Panc1 (cell line): Measurements from ENCODE around the gene XXYLT1.

ENCODE experiments used
- TF ChIP-seq, protein P1 (sequence below): fragments of 450-650 bp; IDR thresholded peaks from 2 replicates; pipeline ENCODE4 v1.5.1; 2017; ENCODE audit warnings: mild to moderate bottlenecking
- TF ChIP-seq, protein P2 (sequence below), 2 experiments: IDR thresholded peaks; 2 replicates each; pipeline ENCODE4 v1.6.1; 2011 to 2012; ENCODE audit warnings: low read depth in 2 of 2, control low read depth in 1 of 2, low read length in 1 of 2, mild to moderate bottlenecking in 1 of 2, moderate library complexity in 1 of 2; ENCODE audit not compliant: insufficient read depth in 1 of 2

DNA sequence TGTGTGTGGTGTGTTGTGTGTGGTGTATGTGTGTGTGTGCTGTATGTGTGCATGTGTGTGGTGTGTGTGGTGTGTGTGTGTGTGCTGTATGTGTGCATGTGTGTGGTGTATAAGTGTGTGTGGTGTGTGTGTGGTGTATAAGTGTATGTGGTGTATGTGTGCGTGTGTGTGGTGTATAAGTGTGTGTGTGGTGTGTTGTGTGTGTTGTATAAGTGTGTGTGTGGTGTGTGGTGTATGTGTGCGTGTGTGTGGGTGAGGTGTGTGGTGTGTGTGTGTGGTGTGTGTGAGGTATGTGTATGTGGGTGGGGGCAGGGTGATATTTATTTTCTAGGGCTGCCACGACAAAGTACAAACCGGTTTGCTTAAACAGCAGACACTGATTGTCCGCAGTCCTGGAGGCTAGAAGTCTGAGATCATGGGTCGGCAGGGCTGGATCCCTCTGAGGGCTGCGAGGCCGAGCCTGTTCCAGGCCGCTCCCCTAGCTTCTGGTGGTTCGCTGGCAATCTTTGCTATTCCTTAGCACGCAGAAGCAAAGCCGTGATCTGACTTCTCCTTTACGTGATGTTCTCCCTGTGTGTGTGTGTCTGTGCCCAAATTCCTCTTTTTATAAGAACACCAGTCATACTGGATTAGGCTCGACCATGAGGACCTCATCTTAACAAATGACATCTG, 160.2 kb downstream of the XXYLT1 start:
- TF ChIP-seq, protein P1, sequence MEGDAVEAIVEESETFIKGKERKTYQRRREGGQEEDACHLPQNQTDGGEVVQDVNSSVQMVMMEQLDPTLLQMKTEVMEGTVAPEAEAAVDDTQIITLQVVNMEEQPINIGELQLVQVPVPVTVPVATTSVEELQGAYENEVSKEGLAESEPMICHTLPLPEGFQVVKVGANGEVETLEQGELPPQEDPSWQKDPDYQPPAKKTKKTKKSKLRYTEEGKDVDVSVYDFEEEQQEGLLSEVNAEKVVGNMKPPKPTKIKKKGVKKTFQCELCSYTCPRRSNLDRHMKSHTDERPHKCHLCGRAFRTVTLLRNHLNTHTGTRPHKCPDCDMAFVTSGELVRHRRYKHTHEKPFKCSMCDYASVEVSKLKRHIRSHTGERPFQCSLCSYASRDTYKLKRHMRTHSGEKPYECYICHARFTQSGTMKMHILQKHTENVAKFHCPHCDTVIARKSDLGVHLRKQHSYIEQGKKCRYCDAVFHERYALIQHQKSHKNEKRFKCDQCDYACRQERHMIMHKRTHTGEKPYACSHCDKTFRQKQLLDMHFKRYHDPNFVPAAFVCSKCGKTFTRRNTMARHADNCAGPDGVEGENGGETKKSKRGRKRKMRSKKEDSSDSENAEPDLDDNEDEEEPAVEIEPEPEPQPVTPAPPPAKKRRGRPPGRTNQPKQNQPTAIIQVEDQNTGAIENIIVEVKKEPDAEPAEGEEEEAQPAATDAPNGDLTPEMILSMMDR = no peak
- TF ChIP-seq, protein P2, sequence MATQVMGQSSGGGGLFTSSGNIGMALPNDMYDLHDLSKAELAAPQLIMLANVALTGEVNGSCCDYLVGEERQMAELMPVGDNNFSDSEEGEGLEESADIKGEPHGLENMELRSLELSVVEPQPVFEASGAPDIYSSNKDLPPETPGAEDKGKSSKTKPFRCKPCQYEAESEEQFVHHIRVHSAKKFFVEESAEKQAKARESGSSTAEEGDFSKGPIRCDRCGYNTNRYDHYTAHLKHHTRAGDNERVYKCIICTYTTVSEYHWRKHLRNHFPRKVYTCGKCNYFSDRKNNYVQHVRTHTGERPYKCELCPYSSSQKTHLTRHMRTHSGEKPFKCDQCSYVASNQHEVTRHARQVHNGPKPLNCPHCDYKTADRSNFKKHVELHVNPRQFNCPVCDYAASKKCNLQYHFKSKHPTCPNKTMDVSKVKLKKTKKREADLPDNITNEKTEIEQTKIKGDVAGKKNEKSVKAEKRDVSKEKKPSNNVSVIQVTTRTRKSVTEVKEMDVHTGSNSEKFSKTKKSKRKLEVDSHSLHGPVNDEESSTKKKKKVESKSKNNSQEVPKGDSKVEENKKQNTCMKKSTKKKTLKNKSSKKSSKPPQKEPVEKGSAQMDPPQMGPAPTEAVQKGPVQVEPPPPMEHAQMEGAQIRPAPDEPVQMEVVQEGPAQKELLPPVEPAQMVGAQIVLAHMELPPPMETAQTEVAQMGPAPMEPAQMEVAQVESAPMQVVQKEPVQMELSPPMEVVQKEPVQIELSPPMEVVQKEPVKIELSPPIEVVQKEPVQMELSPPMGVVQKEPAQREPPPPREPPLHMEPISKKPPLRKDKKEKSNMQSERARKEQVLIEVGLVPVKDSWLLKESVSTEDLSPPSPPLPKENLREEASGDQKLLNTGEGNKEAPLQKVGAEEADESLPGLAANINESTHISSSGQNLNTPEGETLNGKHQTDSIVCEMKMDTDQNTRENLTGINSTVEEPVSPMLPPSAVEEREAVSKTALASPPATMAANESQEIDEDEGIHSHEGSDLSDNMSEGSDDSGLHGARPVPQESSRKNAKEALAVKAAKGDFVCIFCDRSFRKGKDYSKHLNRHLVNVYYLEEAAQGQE (IDR thresholded peaks at IDR 0.05; ENCODE audit: insufficient read depth in 1 of 2, low read depth in 2 of 2, low read length in 1 of 2) = no peak
